GM21526 (cell line): ENCODE data around the gene GTF2IRD1.
"Not testable (repeated sequence)": the region's sequence is repeated elsewhere in the genome, so short reads cannot be mapped to it uniquely, and the experiment has no call there.

Experiments used
- ATAC-seq: cut with Tn5 transposase; IDR thresholded peaks from one replicate; pipeline ENCODE4 v1.9.1; 2021; ENCODE audit warnings: moderate library complexity; ENCODE audit not compliant: unreplicated experiment, low FRiP score

The GTF2IRD1 gene

DNA sequence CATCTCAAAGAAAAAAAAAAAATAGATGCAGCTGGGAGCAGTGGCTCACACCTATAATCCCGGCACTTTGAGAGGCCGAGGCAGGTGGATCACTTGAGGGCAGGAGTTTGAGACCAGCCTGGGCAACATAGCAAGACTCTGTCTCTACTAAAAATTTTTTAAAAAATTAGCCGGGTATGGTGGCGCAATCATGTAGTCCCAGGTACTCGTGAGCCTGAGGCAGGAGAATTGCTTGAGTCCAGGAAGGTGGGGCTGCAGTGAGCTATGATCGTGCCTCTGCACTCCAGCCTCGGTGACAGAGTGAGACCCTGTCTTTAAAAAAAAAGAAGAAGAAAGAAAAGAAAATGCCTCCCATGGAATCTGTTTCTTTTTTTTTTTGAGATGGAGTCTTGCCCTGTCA is 31.9 kb downstream of the GTF2IRD1 start:
- ATAC-seq, result no peak

DNA sequence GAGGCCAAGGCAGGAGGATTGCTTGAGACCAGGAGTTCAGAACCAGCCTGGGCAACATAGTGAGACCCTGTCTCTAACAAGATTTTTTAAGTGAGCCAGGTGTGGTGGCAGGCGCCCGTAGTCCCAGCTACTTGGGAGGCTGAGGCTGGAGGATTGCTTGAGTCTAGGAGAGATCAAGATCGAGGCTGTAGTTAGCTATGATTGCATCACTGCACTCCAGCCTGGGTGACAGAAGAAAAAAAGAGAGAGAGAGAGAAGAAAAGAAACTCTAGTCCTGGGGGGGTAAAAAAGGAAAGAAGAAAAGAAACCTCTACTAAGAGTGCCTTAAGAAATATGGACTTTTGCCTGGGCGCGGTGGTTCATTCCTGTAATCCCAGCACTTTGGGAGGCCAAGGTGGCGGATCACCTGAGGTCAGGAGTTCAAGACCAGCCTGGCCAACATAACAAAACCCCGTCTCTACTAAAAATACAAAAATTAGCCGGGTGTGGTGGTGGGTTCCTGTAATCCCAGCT is 34.9 kb downstream of the GTF2IRD1 start:
- ATAC-seq, result not testable (repeated sequence)

DNA sequence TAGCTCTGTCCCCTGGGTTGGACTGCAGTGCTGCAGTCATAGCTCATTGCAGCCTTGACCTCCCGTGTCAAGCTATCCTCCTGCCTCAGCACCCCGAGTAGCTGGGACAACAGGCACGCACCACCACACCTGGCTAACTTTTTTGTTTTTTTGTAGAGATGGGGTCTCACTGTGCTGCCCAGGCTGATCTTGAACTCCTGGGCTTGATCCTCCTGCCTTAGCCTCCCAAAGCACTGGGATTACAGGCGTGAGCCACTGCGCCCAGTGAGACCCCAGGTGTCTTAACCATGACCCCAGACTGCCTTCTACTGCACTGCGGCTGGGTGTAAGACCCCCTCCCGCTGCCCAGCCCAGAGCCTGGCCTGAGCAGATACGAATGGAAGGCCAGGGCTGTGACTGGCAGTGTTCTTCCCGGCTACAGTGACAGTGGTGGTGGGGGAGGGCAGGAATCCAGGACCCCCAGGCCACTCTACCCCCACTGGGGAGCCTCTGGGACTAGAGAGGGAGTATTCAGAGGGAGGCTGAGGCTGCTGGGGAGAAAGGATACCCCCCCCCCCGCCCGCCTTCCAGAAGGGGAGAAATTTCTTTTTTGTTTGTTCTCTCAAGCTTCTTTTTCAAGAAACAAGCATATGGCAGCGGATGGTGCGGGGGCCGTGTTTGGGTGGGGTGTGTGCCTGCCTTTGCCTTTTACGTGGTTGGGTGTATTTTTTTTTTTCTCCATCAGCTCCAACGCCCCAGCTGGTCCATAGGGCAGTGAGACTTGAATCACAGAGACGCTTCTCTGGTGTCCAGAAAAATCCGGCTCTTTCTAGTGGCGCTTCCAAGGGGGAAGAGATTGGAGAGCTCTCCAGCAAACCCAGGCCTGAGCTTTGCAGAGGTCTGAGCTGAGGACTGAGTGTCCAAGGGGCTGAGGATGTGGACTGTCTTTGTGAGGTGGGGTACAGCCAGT is 36.6 kb downstream of the GTF2IRD1 start:
- ATAC-seq, result no peak

DNA sequence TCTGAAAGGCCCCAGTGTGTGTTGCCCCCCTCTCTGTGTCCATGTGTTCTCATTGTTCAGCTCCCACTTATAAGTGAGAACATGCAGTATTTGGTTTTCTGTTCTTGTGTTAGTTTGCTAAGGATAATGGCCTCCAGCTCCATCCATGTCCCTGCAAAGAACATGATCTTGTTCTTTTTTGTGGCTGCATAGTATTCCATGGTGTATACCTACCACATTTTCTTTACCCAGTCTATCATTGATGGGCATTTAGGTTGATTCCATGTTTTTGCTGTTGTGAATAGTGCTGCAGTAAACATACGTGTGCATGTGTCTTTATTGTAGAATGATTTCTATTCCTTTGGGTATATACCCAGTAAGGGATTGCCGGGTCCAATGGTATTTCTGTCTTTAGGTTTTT is 37.8 kb downstream of the GTF2IRD1 start:
- not testable (repeated sequence) for ATAC-seq

DNA sequence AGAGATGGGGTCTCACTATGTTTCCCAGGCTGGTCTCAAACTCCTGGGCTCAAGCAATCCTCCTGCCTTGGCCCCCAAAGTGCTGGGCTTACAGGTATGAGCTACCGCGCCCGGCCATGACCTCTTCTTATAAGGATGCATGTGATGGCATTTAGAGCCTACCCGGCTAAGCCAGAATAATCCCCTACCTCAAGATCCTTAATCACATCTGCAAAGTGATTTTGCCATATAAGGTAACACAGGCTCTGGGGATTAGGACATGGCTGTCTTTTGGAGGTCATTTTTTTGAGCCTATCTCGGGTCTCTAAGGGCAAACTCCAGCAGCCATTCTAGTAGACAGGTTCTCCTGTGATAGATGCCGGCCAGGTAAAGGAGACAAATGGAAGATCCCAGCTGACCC is 39.6 kb downstream of the GTF2IRD1 start:
- no peak for ATAC-seq

DNA sequence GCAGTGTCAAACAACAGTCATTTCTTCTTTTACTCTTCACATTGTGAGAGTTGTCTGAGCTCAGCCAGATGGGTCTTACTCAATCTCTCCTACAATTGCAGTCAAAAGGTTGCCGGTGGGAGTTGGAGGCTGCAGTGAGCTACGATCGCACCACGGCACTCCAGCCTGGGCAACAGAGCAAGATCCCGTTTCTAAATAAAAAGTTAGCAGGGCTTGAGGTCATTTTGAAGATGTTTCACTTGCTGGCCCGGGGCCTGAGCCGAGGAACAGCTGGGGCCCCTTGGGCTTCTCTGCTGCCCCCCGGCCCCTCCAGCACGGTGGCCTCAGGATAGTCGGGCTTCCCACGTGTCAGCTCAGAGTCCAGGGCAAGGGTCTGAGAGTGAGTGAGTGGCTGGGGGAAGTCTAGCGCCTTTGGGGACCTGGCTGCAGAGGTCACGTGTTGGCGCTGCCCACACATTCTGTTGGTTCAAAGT is 40.4 kb downstream of the GTF2IRD1 start:
- ATAC-seq, result no peak

DNA sequence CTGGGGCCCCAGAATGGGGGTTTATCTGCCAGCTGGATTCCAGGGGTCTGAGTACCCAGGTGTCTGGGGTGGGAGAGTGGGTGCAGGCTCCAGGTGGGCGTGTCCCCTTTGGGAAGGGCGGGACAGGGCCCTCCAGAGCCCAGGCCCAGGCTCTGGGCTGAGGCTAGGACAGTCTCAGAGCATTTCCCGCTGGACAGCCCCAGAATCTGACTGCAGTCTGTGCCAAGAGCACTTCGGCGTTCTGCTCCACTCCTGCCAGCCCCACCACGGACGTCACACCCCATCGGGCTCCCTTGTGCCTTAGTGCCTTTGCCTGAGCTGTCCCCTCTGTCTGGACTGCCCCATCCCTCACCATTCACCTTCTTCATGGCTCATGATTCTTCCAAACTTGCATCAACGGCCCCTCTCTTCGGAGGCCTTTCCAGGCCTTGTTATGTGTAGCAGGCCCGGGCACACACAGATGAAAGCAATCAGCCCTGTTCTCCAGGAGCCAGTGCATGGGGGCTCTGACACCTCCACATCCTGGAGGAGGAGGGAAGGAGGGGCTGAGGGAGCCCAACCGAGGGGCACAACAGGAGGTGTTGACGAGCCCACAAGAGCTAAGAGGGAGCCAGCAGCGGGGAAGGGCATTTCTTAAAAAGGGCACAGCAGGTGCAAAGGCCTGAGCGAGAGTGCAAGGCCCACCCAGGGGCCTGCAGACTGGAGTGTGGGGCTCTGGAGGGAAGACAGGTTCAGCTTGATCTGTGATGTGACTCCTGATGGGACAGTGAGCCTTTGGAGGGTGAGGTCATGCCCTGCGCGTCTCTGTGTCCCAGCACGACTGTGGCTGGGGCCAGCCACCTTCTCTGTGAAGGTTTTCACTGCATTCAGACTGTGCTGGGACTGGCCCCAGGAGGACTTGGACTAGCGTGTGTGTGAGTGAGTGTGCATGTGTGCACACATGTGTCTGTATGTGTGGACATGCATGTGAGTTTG is 41.7 kb downstream of the GTF2IRD1 start:
- no peak for ATAC-seq

DNA sequence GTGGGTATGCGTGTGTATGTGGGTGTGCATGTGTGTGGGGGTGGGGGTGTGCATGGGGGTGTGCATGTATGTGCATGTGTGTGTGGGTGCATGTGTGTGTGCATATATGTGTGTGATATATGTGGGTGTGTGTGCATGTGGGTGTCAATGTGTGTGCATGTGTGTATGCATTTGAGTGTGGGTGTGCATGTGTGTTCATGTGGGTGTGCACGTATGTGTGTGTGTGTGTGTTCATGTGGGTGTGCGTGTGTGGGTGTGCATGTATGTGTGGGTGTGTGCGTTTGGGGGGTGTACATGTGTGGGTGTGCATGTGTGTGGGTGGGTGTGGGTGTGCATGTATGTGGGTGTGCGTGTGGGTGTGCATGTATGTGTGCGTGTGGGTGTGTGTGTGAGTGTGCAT is 42.6 kb downstream of the GTF2IRD1 start:
- no peak for ATAC-seq

DNA sequence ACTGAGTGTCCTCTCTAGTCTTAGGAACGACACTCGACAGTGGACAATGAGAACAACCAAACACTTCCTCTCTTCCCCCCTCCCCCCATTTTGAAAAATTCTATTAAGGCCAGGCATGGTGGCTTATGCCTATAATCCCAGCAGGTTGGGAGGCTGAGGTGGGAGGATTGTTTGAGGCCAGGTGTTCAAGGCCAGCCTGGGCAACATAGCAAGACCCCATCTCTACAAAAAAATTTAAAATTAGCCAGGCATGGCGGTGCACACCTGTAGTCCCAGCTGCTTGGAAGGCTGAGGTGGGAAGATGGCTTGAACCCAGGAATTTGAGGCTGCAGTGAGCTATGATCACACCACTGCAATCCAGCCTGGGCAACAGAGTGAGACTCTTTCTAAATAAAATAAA is 43.1 kb downstream of the GTF2IRD1 start:
- ATAC-seq, result not testable (repeated sequence)

DNA sequence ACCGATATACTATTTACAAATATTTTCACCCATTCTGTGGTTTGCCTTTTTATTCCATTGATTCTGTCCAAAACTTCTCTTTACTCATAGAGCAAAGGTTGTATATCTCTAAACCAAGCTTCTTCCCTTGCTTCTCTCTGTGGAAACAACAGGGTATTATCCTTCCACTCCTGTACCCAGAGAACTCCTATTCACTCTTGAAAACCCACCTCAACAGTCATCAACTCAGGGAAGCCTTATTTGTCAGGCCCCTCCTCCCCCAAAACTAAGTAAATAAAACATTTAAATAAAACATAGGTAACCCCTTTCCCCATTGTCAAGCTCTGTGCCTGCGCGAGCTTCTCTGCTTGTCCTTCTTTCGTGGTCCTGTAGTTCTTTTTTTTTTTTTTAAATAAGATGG is 44.6 kb downstream of the GTF2IRD1 start:
- no peak for ATAC-seq

DNA sequence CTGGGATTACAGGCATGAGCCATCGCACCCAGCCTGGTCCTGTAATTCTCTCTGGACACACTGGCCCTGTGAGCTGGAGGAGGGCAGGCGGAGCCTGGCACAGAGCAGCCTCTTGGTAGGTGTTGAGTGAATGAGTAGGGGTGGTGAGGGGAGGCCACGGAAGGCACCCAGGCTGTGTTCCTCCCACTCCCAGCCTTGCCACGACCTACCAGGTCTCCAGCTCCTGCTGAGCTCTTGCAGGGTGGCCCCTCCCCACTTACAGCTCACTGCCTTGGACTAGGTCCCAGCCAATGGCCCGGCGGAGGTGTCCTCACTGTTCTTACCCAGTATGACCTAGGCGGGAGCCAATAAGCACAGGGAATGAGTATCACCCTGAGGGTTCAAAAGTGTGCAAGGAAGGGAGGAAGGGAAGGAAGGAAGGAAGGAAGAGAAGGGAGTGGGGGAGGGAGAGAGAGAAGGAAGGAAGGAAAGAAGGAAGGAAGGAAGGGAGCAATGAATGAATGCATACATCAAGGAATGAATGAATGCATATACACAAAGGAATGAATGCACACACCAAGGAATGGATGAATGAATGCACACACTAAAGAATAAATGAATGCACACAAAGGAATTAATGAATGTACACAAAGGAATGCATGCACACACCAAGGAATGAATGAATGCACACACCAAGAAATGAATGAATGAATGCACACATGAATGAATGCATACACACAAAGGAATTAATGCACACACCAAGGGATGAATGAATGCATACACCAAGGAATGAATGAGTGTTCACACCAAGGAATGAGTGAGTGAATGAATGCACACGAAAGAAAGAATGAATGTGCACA is 45.5 kb downstream of the GTF2IRD1 start:
- no peak for ATAC-seq

DNA sequence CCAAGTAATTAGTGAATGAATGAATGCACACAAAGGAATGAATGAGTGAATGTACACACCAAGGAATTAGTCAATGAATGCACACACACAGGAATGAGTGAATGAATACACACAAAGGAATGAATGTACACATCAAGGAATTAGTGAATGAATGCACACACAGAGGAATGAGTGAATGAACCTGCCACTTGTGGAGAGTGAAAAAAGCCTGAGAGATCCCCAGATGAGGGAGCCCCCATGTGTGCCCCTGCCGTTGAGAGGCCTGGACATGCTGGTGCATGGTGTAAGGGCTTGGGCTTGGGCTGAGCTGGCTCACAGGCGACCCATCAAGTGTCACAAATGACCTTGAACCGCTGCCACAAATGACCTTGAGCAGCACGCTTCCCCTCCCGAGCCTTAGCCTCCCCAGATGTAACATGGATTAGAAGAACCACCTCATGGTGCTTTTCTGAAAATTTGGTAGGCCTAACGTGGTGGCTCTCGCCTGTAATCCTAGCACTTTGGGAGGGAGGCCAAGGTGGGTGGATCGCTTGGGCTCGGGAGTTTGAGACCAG is 46.2 kb downstream of the GTF2IRD1 start:
- no peak for ATAC-seq

DNA sequence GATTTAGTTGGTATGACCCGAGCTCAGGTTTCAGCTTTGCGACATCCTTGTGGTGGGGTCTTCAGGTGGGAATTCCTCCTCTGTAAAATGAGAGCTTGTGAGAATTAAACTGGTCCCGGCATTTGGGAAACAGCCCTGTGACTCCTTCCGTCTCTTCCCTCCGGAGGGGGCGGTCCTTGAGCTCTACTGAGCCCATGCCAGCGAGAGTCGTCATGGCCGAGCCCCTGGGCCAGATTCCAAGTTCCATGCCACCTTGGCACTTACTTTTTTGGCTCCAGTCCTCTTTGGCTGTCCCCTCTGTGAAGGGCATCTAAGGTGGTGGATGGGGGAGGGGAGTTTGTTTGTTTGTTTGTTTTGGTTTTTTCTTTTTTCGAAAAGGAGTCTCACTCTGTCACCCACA is 47.6 kb downstream of the GTF2IRD1 start:
- ATAC-seq, result no peak

DNA sequence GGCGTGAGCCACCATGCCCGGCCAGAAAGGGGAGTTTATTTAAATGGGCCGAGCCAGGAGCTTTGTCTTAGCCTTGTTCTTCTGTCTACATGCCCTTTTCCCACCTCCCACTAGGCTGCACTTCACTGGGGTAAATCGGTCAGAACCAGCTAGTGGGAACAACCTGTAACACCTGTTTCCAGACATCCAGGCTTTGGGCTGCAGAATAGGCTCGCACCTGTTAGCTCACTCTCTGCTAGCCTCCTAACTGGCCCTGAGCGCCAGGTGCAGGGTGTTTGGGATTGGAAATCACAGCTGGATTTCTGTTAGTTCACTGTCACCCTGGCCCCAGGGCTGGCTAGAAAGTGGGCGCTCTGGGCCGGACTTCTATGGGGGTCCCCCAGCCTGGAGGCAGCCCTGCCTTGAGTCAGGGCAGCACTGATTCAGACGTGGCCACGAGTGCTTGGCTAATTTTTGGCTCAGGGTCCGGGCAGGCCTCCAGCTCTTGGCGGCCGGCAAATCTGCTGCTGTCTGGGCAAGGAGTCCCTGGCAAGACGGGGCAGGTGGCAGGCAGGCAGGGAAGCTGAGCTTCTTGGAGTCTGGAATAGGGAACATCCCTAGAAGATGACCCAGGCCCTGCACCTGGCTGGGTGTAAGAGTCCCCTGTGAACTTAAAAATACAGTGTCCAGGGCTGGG is 48.6 kb downstream of the GTF2IRD1 start:
- no peak for ATAC-seq

DNA sequence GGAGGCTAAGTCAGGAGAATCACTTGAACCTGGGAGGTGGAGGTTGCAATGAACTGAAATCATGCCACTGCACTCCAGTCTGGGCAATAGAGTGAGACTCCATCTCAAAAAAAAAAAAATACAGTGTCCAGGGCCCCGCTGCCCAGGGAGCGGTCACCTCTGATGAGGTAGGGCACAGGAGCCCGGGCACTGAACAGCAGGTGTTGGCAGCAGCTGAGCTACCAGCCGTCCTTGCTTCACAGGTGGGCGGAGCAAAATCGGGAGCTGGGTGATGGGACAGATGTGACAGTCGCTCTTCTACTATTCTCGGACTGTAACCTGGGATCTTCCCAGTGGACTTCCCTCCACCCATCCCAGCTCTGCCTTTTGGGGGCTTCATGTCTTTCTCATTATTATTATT is 49.4 kb downstream of the GTF2IRD1 start:
- no peak for ATAC-seq

DNA sequence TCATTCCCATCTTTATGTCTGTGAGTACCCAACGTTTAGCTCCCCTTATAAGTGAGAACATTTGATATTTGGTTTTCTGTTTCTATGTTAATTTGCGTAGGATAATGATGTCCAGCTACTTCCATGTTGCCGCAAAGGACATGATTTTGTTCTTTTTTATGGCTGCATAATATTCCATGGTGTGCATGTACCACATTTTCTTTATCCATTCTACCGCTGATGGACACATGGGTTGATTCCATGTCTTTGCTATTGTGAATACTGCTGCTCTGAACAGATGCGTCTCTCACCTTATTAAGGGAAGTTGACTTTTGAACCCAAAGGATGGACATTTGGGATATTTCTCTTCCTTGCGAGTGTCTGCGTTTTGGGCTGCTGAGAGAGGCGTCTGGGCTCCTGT is 50.2 kb downstream of the GTF2IRD1 start:
- no peak for ATAC-seq

DNA sequence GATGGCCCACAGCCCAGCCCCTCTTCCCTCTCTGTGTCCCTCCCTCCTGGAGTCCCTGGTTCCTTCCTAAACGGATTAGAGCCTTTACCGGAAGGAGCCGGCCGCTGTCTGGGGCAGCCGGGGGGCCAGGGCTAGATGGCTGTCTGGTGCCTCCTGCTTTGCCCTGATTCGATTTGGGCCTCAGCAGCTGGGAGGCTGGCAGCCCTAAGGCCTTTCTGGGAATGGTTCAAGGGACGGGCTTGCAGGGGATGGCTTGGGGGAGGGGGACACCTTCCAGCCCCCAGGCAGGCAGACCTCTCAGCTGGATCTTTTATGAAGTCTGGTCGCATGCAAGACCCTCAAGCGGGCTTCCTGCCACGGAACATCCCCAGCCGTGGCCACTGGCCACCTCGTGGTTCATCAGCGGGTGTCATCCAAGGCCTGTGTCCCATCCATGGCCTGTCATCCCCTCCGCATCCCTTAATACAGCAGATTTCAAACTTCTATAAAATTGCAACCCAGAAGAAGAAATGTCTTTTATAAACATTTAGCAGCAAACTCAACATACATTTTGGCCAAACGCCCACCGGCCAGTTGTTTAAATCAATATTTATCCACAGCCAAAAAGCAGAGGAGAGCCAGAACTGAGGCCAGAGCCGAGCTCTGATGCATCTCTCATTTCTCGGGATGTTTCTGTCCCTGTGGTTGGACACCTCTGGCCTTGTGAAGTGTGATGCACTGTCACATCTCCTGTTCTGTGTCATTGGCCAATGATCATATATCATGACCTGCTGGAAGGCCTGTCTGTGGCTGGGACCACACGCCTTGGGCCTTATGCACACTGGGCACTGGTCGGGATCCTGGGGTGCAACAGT is 52.0 kb downstream of the GTF2IRD1 start:
- no peak for ATAC-seq

DNA sequence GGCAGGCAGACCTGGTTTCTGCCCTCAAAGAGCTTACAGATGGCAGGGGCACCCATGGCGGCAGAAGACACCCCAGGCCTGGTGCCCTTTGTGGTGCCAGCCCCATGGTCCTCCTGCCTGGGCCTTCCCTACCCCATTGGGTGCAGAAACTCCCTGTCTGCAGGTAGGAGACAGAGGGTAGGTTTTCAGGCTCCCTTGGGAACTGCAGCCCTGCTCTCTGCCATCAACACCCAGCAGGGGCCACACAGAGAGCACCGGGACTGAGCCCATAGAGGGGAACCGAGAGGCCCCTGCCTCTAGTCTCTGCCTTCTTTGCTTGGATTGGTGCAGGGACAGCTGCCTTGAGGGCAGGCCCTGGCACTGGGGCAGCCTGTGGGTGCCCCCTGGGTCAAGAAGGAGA is 52.6 kb downstream of the GTF2IRD1 start:
- ATAC-seq, result no peak
